ENCODE measurements around the gene KLHL13.
"Not testable (repeated sequence)": the region's sequence is repeated elsewhere in the genome, so short reads cannot be mapped to it uniquely, and the experiment has no call there.

DNA sequence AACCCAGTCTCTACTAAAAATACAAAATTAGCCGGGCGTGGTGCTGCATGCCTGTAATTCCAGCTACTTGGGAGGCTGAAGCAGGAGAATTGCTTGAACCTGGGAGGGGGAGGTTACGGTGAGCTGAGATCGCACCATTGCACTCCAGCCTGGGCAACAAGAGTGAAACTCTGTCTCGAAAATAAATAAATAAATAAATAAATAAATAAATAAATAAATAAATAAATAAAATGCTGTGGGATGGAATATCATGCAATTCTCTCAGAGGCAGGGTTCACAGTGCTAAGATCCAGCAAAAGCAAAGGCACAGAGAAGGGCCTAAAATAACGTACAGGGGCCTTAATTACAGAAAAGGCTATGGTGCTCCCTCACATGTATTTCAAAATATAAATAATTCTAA, 114.2 kb downstream of the KLHL13 start:
- TF ChIP-seq, protein P1, sequence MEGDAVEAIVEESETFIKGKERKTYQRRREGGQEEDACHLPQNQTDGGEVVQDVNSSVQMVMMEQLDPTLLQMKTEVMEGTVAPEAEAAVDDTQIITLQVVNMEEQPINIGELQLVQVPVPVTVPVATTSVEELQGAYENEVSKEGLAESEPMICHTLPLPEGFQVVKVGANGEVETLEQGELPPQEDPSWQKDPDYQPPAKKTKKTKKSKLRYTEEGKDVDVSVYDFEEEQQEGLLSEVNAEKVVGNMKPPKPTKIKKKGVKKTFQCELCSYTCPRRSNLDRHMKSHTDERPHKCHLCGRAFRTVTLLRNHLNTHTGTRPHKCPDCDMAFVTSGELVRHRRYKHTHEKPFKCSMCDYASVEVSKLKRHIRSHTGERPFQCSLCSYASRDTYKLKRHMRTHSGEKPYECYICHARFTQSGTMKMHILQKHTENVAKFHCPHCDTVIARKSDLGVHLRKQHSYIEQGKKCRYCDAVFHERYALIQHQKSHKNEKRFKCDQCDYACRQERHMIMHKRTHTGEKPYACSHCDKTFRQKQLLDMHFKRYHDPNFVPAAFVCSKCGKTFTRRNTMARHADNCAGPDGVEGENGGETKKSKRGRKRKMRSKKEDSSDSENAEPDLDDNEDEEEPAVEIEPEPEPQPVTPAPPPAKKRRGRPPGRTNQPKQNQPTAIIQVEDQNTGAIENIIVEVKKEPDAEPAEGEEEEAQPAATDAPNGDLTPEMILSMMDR (IDR thresholded peaks at IDR 0.05): not testable (repeated sequence)
- TF ChIP-seq POLR2A (IDR thresholded peaks at IDR 0.05): not testable (repeated sequence)

All from right lobe of liver (tissue), 4 donors.